SK-N-SH treated with all-trans-retinoic acid at 6 μM for 48 hours (cell line): Measurements from ENCODE around the gene FAR1.

Source experiments
- ARNTL ChIP-seq: fragments of 450-650 bp; formaldehyde crosslinking; IDR thresholded peaks from 2 replicates; pipeline ENCODE4 v1.5.0; 2020; ENCODE audit warnings: low read depth, mild to moderate bottlenecking, moderate library complexity, borderline replicate concordance
- BACH2 ChIP-seq: fragments of 250-450 bp; sonication (Bioruptor Pico); IDR thresholded peaks from 2 replicates; pipeline ENCODE4 v1.9.0; 2021; ENCODE audit warnings: mild to moderate bottlenecking, borderline replicate concordance
- CSDC2 ChIP-seq: fragments of 250-450 bp; sonication (Bioruptor Pico); IDR thresholded peaks from 2 replicates; pipeline ENCODE4 v1.5.0; 2020; ENCODE audit warnings: mild to moderate bottlenecking, moderate library complexity
- PPARA ChIP-seq: fragments of 250-450 bp; sonication (Bioruptor Pico); IDR thresholded peaks from 2 replicates; pipeline ENCODE4 v1.5.0; 2020; ENCODE audit warnings: mild to moderate bottlenecking, borderline replicate concordance
- RARB ChIP-seq: fragments of 250-450 bp; sonication (Bioruptor Pico); IDR thresholded peaks from 2 replicates; pipeline ENCODE4 v1.8.0; 2021; ENCODE audit warnings: mild to moderate bottlenecking, moderate library complexity
- TOX ChIP-seq: fragments of 250-450 bp; sonication (Bioruptor Pico); IDR thresholded peaks from 2 replicates; pipeline ENCODE4 v1.8.0; 2021; ENCODE audit warnings: mild to moderate bottlenecking, moderate library complexity, borderline replicate concordance
- ZFP30 ChIP-seq: fragments of 450-650 bp; formaldehyde crosslinking; IDR thresholded peaks from 2 replicates; pipeline ENCODE4 v1.5.0; 2022; ENCODE audit warnings: mild to moderate bottlenecking, moderate library complexity
- ZNF565 ChIP-seq: fragments of 450-650 bp; formaldehyde crosslinking; conservative IDR thresholded peaks from 2 replicates; pipeline ENCODE4 v1.5.0; 2020; ENCODE audit warnings: low read depth, mild to moderate bottlenecking, moderate library complexity
- TF ChIP-seq, protein P1 (sequence below): fragments of 250-450 bp; sonication (Bioruptor Pico); IDR thresholded peaks from 2 replicates; pipeline ENCODE4 v1.8.0; 2020; ENCODE audit warnings: mild to moderate bottlenecking, moderate library complexity, borderline replicate concordance
- TF ChIP-seq, protein P2 (sequence below): fragments of 250-450 bp; sonication (Bioruptor Pico); IDR thresholded peaks from 2 replicates; pipeline ENCODE4 v1.8.0; 2021; ENCODE audit warnings: low read depth, mild to moderate bottlenecking, moderate library complexity, borderline replicate concordance

- no peak for TF ChIP-seq ZFP30
- no peak for TF ChIP-seq BACH2 (CRISPR knock-in tag)
- no peak for TF ChIP-seq PPARA (CRISPR knock-in tag)
- TF ChIP-seq, protein P1, sequence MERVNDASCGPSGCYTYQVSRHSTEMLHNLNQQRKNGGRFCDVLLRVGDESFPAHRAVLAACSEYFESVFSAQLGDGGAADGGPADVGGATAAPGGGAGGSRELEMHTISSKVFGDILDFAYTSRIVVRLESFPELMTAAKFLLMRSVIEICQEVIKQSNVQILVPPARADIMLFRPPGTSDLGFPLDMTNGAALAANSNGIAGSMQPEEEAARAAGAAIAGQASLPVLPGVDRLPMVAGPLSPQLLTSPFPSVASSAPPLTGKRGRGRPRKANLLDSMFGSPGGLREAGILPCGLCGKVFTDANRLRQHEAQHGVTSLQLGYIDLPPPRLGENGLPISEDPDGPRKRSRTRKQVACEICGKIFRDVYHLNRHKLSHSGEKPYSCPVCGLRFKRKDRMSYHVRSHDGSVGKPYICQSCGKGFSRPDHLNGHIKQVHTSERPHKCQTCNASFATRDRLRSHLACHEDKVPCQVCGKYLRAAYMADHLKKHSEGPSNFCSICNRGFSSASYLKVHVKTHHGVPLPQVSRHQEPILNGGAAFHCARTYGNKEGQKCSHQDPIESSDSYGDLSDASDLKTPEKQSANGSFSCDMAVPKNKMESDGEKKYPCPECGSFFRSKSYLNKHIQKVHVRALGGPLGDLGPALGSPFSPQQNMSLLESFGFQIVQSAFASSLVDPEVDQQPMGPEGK (CRISPR knock-in tag), result no peak
- no peak for TF ChIP-seq CSDC2 (CRISPR knock-in tag)
- no peak for TF ChIP-seq RARB (CRISPR knock-in tag)
- no peak for TF ChIP-seq TOX (CRISPR knock-in tag)
- TF ChIP-seq ARNTL (CRISPR knock-in tag), result no peak
- TF ChIP-seq, protein P2, sequence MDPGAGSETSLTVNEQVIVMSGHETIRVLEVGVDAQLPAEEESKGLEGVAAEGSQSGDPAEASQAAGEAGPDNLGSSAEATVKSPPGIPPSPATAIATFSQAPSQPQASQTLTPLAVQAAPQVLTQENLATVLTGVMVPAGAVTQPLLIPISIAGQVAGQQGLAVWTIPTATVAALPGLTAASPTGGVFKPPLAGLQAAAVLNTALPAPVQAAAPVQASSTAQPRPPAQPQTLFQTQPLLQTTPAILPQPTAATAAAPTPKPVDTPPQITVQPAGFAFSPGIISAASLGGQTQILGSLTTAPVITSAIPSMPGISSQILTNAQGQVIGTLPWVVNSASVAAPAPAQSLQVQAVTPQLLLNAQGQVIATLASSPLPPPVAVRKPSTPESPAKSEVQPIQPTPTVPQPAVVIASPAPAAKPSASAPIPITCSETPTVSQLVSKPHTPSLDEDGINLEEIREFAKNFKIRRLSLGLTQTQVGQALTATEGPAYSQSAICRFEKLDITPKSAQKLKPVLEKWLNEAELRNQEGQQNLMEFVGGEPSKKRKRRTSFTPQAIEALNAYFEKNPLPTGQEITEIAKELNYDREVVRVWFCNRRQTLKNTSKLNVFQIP (CRISPR knock-in tag), result no peak
- TF ChIP-seq ZNF565, result no peak
Observed at GRCh38 chr11:13637125-13638069, 31.1 kb upstream of the FAR1 start.
